Suppressor macrophage treated with lipopolysaccharide for 1 hour (primary cell): ENCODE data around the gene CAMK4.
"Not testable (repeated sequence)": the region's sequence is repeated elsewhere in the genome, so short reads cannot be mapped to it uniquely, and the experiment has no call there.

Experiments
- DNase-seq, 3 donors: peaks; one replicate each; pipeline ENCODE4 v3.0.0-alpha.2; 2020 to 2022

The CAMK4 gene

GRCh38 chr5:111320953-111321352 is 96.8 kb downstream of the CAMK4 start:
- no peak for DNase-seq

GRCh38 chr5:111321376-111321775 is 97.2 kb downstream of the CAMK4 start:
- no peak for DNase-seq

GRCh38 chr5:111326551-111326950 is 102.4 kb downstream of the CAMK4 start:
- no peak for DNase-seq

- no peak for DNase-seq
Observed at GRCh38 chr5:111337133-111337532, 112.9 kb downstream of the CAMK4 start.

- peak in 2 of 3 donors; percentile 3 to 39 for DNase-seq
Observed at GRCh38 chr5:111337688-111338087, 113.5 kb downstream of the CAMK4 start.

GRCh38 chr5:111345731-111346130 is 121.5 kb downstream of the CAMK4 start:
- DNase-seq, result no peak

GRCh38 chr5:111347021-111347420 is 122.8 kb downstream of the CAMK4 start:
- DNase-seq, result no peak

GRCh38 chr5:111348661-111349329 is 124.6 kb downstream of the CAMK4 start:
- DNase-seq, result no peak

- no peak for DNase-seq
Observed at GRCh38 chr5:111349429-111349828, 125.2 kb downstream of the CAMK4 start.

- DNase-seq, result no peak
Observed at GRCh38 chr5:111353035-111353434, 128.9 kb downstream of the CAMK4 start.

- DNase-seq, result not testable (repeated sequence)
Observed at GRCh38 chr5:111358726-111359125, 134.5 kb downstream of the CAMK4 start.

- no peak for DNase-seq
Observed at GRCh38 chr5:111360173-111360572, 136.0 kb downstream of the CAMK4 start.

- no peak for DNase-seq
Observed at GRCh38 chr5:111364992-111365391, 140.8 kb downstream of the CAMK4 start.

- DNase-seq, result no peak
Observed at GRCh38 chr5:111366388-111366787, 142.2 kb downstream of the CAMK4 start.

- DNase-seq, result no peak
Observed at GRCh38 chr5:111367115-111367514, 142.9 kb downstream of the CAMK4 start.

- DNase-seq, result no peak
Observed at GRCh38 chr5:111372799-111373198, 148.6 kb downstream of the CAMK4 start.

- DNase-seq, result no peak
Observed at GRCh38 chr5:111374380-111374779, 150.2 kb downstream of the CAMK4 start.

GRCh38 chr5:111375645-111376044 is 151.5 kb downstream of the CAMK4 start:
- DNase-seq, result no peak

GRCh38 chr5:111377306-111377705 is 153.1 kb downstream of the CAMK4 start:
- no peak for DNase-seq

GRCh38 chr5:111379391-111379816 is 155.2 kb downstream of the CAMK4 start:
- DNase-seq, result no peak

- no peak for DNase-seq
Observed at GRCh38 chr5:111383288-111383970, 159.2 kb downstream of the CAMK4 start.

- peak in 1 of 3 donors; percentile 0 for DNase-seq
Observed at GRCh38 chr5:111384220-111384619, 160.0 kb downstream of the CAMK4 start.

- DNase-seq, result no peak
Observed at GRCh38 chr5:111385051-111385450, 160.9 kb downstream of the CAMK4 start.

- DNase-seq, result no peak
Observed at GRCh38 chr5:111385970-111386831, 162.0 kb downstream of the CAMK4 start.
